Neural progenitor cell (in vitro differentiated cells): ENCODE measurements around the gene C19orf38. TPM values are rescaled to one million over a fixed set of nuclear protein-coding genes. Genes with fewer than 3 reads are reported as not detected.
"Not testable (repeated sequence)": the region's sequence is repeated elsewhere in the genome, so short reads cannot be mapped to it uniquely, and the experiment has no call there.

Source experiments
- DNase-seq: peaks from one replicate; pipeline ENCODE4 v3.0.0-alpha.2; 2016; ENCODE audit warnings: low spot score
- H2AFZ ChIP-seq: fragments of 200-600 bp; sonication (generic); replicated peaks from 2 replicates; pipeline ENCODE4 v1.6.1; 2016; ENCODE audit warnings: antibody characterized with exemption
- H3F3A ChIP-seq: fragments of 200-600 bp; sonication (generic); 2 replicates; pipeline ENCODE4 v1.6.1; 2016; ENCODE audit warnings: antibody characterized with exemption, low read depth
- H3K27ac ChIP-seq: fragments of 200-600 bp; sonication (generic); 2 replicates; pipeline ENCODE4 v1.5.1; 2016; ENCODE audit warnings: mild to moderate bottlenecking
- H3K27me3 ChIP-seq: fragments of 200-600 bp; sonication (generic); 2 replicates; pipeline ENCODE4 v1.6.1; 2016; ENCODE audit warnings: mild to moderate bottlenecking, moderate library complexity
- H3K36me3 ChIP-seq: fragments of 200-600 bp; sonication (generic); 2 replicates; pipeline ENCODE4 v1.5.1; 2016
- H3K4me1 ChIP-seq: fragments of 200-600 bp; sonication (generic); 2 replicates; pipeline ENCODE4 v1.6.1; 2016; ENCODE audit warnings: mixed run types
- H3K4me2 ChIP-seq: fragments of 200-600 bp; sonication (generic); 2 replicates; pipeline ENCODE4 v1.6.1; 2016
- H3K4me3 ChIP-seq: fragments of 200-600 bp; sonication (generic); 2 replicates; pipeline ENCODE4 v1.5.1; 2016
- H3K79me2 ChIP-seq: fragments of 200-600 bp; sonication (generic); 2 replicates; pipeline ENCODE4 v1.6.1; 2016; ENCODE audit warnings: low read depth
- H3K9ac ChIP-seq: fragments of 200-600 bp; sonication (generic); 2 replicates; pipeline ENCODE4 v1.6.1; 2016
- H3K9me3 ChIP-seq: fragments of 200-600 bp; sonication (generic); 2 replicates; pipeline ENCODE4 v1.5.1; 2016; ENCODE audit warnings: low read depth
- H4K20me1 ChIP-seq: fragments of 200-600 bp; sonication (generic); 2 replicates; pipeline ENCODE4 v1.6.1; 2016; ENCODE audit warnings: low read depth
- H3K27ac Mint-ChIP-seq: 3 replicates; pipeline ENCODE4 v1.8.0; 2021; ENCODE audit warnings: mixed read lengths
- H3K27me3 Mint-ChIP-seq: 2 replicates; pipeline ENCODE4 v1.8.0; 2022; ENCODE audit warnings: low read depth, mild to moderate bottlenecking, inconsistent platforms, moderate library complexity, mixed read lengths; ENCODE audit not compliant: insufficient read depth
- H3K36me3 Mint-ChIP-seq: 3 replicates; pipeline ENCODE4 v1.8.0; 2021; ENCODE audit warnings: mixed read lengths
- H3K4me1 Mint-ChIP-seq: 3 replicates; pipeline ENCODE4 v1.8.0; 2021; ENCODE audit warnings: mixed read lengths
- H3K4me3 Mint-ChIP-seq: 3 replicates; pipeline ENCODE4 v1.8.0; 2021; ENCODE audit warnings: mild to moderate bottlenecking, moderate library complexity, mixed read lengths
- H3K9me3 Mint-ChIP-seq: 3 replicates; pipeline ENCODE4 v1.8.0; 2020; ENCODE audit warnings: mixed read lengths
- EZH2 ChIP-seq: fragments of 200-600 bp; sonication (generic); IDR thresholded peaks from 2 replicates; pipeline ENCODE4 v1.6.1; 2017; ENCODE audit warnings: antibody characterized with exemption, mild to moderate bottlenecking, moderate library complexity
- EZH2phosphoT487 ChIP-seq: fragments of 200-600 bp; sonication (generic); IDR thresholded peaks from 2 replicates; pipeline ENCODE4 v1.6.1; 2017; ENCODE audit warnings: antibody characterized with exemption
- total RNA-seq: library from RNA; depleted of rRNA; stranded (reverse); fragments of >200 nt; gene quantifications from 2 replicates; pipeline ENCODE4 v1.2.3, GENCODE V29; 2015; ENCODE audit warnings: low replicate concordance
- TF ChIP-seq, protein P1 (sequence below): fragments of 200-600 bp; sonication (generic); IDR thresholded peaks from 2 replicates; pipeline ENCODE4 v1.5.1; 2017; ENCODE audit warnings: antibody characterized with exemption, mild to moderate bottlenecking

The C19orf38 gene
- total RNA-seq, 1 donor from 2014 or later = not detected

DNA sequence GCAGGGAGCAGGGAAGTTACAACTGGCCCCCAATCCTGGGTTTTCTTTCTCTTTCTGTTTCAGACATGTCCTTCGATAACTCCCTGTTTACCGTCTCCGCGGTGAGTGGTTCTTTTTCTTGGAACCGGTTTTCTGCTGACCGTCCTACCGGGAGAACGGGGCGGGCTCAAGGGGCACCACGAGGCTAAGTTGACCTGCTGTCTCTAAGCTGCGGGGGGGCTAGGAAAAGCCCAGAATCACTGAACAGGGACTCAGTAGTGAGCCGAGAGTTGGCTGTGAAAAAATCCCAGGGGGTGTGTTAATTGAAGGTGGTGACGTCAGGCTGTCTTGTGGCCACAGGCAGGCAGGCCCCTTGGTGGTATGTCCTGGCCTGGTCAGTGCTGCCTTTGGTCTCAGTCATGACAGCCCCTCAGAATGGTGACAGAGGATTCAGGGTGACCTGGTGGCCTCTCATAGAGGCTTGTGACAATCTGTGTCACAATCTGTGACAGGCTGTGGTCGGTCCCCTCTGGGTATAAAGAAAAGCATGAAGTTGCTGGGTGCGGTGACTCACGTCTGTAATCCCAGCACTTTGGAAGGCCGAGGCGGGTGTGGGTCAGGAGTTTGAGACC is 15.0 kb downstream of the C19orf38 start:
- Mint-ChIP-seq H3K27ac (peak overlapping the region; percentile 95), H3K36me3 (no peaks in the 10 kb centered on the region), H3K4me3 (peak overlapping the region; percentile 19), H3K27me3 (peaks cover 8% of the 10 kb centered on the region), H3K9me3 (peaks cover 2% of the 10 kb centered on the region), H3K4me1 (peaks cover 20% of the 10 kb centered on the region)
- no peaks in the 10 kb centered on the region for H3F3A ChIP-seq
- H3K9me3 ChIP-seq = no peaks in the 10 kb centered on the region
- H3K79me2 ChIP-seq = no peaks in the 10 kb centered on the region
- no peak for DNase-seq
- peak overlapping the region; percentile 40 for H2AFZ ChIP-seq
- H3K36me3 ChIP-seq = no peaks in the 10 kb centered on the region
- H3K4me3 ChIP-seq = no peak overlapping the region
- no peaks in the 10 kb centered on the region for H3K4me1 ChIP-seq
- H3K9ac ChIP-seq = no peak overlapping the region
- no peaks in the 10 kb centered on the region for H4K20me1 ChIP-seq
- TF ChIP-seq EZH2phosphoT487 = no peak
- H3K27ac ChIP-seq = no peak overlapping the region
- H3K4me2 ChIP-seq = no peak overlapping the region
- no peaks in the 10 kb centered on the region for H3K27me3 ChIP-seq

DNA sequence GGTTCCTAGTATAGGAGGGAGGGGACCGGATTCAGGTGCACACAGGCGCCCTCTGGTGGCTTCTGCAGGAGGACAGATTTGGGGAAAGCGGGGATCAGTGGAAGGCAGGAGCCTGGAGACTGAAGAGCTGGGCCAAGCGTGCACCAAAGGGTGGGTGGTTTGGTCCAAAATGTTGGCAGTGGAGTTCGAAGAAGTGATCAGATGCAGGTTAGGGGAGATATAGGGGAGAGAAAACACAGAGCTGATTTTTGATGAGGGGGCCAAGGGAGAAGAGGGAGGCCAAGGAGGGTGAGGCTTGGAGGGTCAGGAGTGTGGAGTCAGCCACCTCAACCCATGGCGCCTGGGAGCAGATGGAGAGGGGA is 16.3 kb downstream of the C19orf38 start:
- Mint-ChIP-seq H3K27me3 (peaks cover 7% of the 10 kb centered on the region), H3K36me3 (no peaks in the 10 kb centered on the region), H3K9me3 (peaks cover 2% of the 10 kb centered on the region), H3K4me1 (peaks cover 22% of the 10 kb centered on the region), H3K4me3 (no peak overlapping the region), H3K27ac (peak overlapping the region; percentile 52)
- Histone ChIP-seq H3K9me3 (no peaks in the 10 kb centered on the region), H3K4me1 (no peaks in the 10 kb centered on the region), H2AFZ (peak overlapping the region; percentile 96), H3K4me2 (no peak overlapping the region), H3K36me3 (no peaks in the 10 kb centered on the region), H3K4me3 (no peak overlapping the region), H3K79me2 (no peaks in the 10 kb centered on the region), H3K27me3 (no peaks in the 10 kb centered on the region), H3F3A (peaks cover under 1% of the 10 kb centered on the region), H4K20me1 (no peaks in the 10 kb centered on the region), H3K9ac (no peak overlapping the region), H3K27ac (no peak overlapping the region)
- DNase-seq = peak; percentile 87
- TF ChIP-seq EZH2phosphoT487 (no peak), EZH2 (no peak)
- TF ChIP-seq, protein P1, sequence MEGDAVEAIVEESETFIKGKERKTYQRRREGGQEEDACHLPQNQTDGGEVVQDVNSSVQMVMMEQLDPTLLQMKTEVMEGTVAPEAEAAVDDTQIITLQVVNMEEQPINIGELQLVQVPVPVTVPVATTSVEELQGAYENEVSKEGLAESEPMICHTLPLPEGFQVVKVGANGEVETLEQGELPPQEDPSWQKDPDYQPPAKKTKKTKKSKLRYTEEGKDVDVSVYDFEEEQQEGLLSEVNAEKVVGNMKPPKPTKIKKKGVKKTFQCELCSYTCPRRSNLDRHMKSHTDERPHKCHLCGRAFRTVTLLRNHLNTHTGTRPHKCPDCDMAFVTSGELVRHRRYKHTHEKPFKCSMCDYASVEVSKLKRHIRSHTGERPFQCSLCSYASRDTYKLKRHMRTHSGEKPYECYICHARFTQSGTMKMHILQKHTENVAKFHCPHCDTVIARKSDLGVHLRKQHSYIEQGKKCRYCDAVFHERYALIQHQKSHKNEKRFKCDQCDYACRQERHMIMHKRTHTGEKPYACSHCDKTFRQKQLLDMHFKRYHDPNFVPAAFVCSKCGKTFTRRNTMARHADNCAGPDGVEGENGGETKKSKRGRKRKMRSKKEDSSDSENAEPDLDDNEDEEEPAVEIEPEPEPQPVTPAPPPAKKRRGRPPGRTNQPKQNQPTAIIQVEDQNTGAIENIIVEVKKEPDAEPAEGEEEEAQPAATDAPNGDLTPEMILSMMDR = peak; percentile 96

GRCh38 chr19:10866495-10866894 is 18.3 kb downstream of the C19orf38 start:
- no peak for DNase-seq
- no peaks in the 10 kb centered on the region for H3K9me3 Mint-ChIP-seq
- H3K4me2 ChIP-seq = no peak overlapping the region
- no peaks in the 10 kb centered on the region for H3K9me3 ChIP-seq
- H3K4me1 ChIP-seq = peaks cover 10% of the 10 kb centered on the region
- TF ChIP-seq EZH2phosphoT487 (no peak), EZH2 (no peak)
- TF ChIP-seq, protein P1 = no peak
- H3K27me3 ChIP-seq = no peaks in the 10 kb centered on the region
- H4K20me1 ChIP-seq = no peaks in the 10 kb centered on the region
- H3K4me3 ChIP-seq = no peak overlapping the region
- H2AFZ ChIP-seq = no peak overlapping the region
- no peak overlapping the region for H3K27ac ChIP-seq
- no peak overlapping the region for H3K4me3 Mint-ChIP-seq
- H3K36me3 Mint-ChIP-seq = no peaks in the 10 kb centered on the region
- H3K79me2 ChIP-seq = no peaks in the 10 kb centered on the region
- H3K27me3 Mint-ChIP-seq = peaks cover 12% of the 10 kb centered on the region
- peaks cover 29% of the 10 kb centered on the region for H3K4me1 Mint-ChIP-seq
- no peak overlapping the region for H3K27ac Mint-ChIP-seq
- H3K9ac ChIP-seq = no peak overlapping the region
- H3F3A ChIP-seq = peaks cover 13% of the 10 kb centered on the region
- no peaks in the 10 kb centered on the region for H3K36me3 ChIP-seq

- TF ChIP-seq, protein P1 = no peak
- TF ChIP-seq EZH2 (no peak), EZH2phosphoT487 (no peak)
- Mint-ChIP-seq H3K27me3 (peaks cover 7% of the 10 kb centered on the region), H3K4me1 (peaks cover 26% of the 10 kb centered on the region), H3K9me3 (no peaks in the 10 kb centered on the region), H3K4me3 (peak overlapping the region; percentile 64), H3K36me3 (no peaks in the 10 kb centered on the region), H3K27ac (no peak overlapping the region)
- Histone ChIP-seq H2AFZ (no peak overlapping the region), H3K9me3 (no peaks in the 10 kb centered on the region), H4K20me1 (peaks cover 15% of the 10 kb centered on the region), H3K9ac (no peak overlapping the region), H3K27me3 (no peaks in the 10 kb centered on the region), H3F3A (peaks cover 23% of the 10 kb centered on the region), H3K4me2 (no peak overlapping the region), H3K27ac (no peak overlapping the region), H3K36me3 (no peaks in the 10 kb centered on the region), H3K79me2 (peaks cover 24% of the 10 kb centered on the region), H3K4me3 (no peak overlapping the region), H3K4me1 (peaks cover 15% of the 10 kb centered on the region)
- DNase-seq = no peak
These were observed 20.8 kb downstream of the C19orf38 start for GRCh38 chr19:10868872-10869547.

DNA sequence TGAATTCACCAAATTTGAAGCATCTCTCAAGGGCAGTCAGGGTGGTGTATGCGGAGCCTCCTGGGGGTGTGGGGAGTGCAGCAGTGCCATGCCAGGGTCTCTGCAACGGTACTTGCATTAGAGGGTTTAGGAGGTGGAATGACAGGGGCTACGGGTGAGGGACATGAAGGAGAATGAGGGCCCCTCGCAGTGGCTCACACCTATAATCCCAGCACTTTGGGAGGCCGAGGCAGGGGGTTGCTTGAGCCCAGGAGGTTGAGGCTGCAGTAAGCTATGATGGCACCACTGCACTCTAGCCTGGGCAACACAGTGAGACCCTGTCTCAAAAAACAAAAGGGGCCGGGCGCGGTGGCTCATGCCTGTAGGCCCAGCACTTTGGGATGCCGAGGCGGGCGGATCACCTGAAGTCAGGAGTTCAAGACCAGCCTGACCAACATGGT is 21.7 kb downstream of the C19orf38 start:
- peak overlapping the region; percentile 90 for H3K27ac Mint-ChIP-seq
- peaks cover 23% of the 10 kb centered on the region for H3F3A ChIP-seq
- not testable (repeated sequence) for H3K9me3 ChIP-seq, H3K9me3 Mint-ChIP-seq, DNase-seq, H3K27me3 ChIP-seq, H3K9ac ChIP-seq, H3K36me3 Mint-ChIP-seq, H3K36me3 ChIP-seq, H2AFZ ChIP-seq, H3K27me3 Mint-ChIP-seq
- peaks cover 20% of the 10 kb centered on the region for H3K4me1 Mint-ChIP-seq
- peak overlapping the region; percentile 74 for H3K4me2 ChIP-seq
- peaks cover 22% of the 10 kb centered on the region for H4K20me1 ChIP-seq
- H3K4me3 Mint-ChIP-seq = peak overlapping the region; percentile 69
- H3K4me3 ChIP-seq = peak overlapping the region; percentile 47
- H3K4me1 ChIP-seq = peaks cover 15% of the 10 kb centered on the region
- peak overlapping the region; percentile 89 for H3K27ac ChIP-seq
- H3K79me2 ChIP-seq = peaks cover 32% of the 10 kb centered on the region
